HepG2 (cell line): ENCODE data around the gene AJUBA. TPM values are rescaled to one million over a fixed set of nuclear protein-coding genes. Genes with fewer than 3 reads are reported as not detected.

Experiments used
- CSRNP2 ChIP-seq: sonication (generic); formaldehyde crosslinking; conservative IDR thresholded peaks from 2 replicates; pipeline ENCODE4 v1.8.0; 2022; ENCODE audit warnings: low read depth, missing genetic modification reagents
- DRAP1 ChIP-seq: IDR thresholded peaks from 2 replicates; pipeline ENCODE4 v1.6.1; 2016; ENCODE audit warnings: missing genetic modification reagents, missing compliant biosample characterization
- EEA1 ChIP-seq: sonication (generic); formaldehyde crosslinking; IDR thresholded peaks from 2 replicates; pipeline ENCODE4 v1.5.1; 2020; ENCODE audit warnings: mild to moderate bottlenecking, missing genetic modification reagents, borderline replicate concordance
- HNRNPLL ChIP-seq: fragments of 200-400 bp; formaldehyde crosslinking; IDR thresholded peaks from 2 replicates; pipeline ENCODE4 v1.6.1; 2017; ENCODE audit warnings: mild to moderate bottlenecking, low read depth, low read length; ENCODE audit not compliant: poor library complexity, severe bottlenecking
- KDM2A ChIP-seq: sonication (generic); formaldehyde crosslinking; IDR thresholded peaks from 2 replicates; pipeline ENCODE4 v1.4.0; 2020; ENCODE audit warnings: low read depth, missing genetic modification reagents, borderline replicate concordance
- KDM5A ChIP-seq: fragments of 200-600 bp; sonication (generic); IDR thresholded peaks from 2 replicates; pipeline ENCODE4 v1.7.0; 2018; ENCODE audit warnings: antibody characterized with exemption, mild to moderate bottlenecking, low read length, borderline replicate concordance
- NFIB ChIP-seq: sonication (generic); formaldehyde crosslinking; IDR thresholded peaks from 2 replicates; pipeline ENCODE4 v1.9.0; 2021; ENCODE audit warnings: missing genetic modification reagents, mild to moderate bottlenecking, borderline replicate concordance
- NFKBIZ ChIP-seq: IDR thresholded peaks from 2 replicates; pipeline ENCODE4 v1.6.1; 2018; ENCODE audit warnings: missing genetic modification reagents, missing compliant biosample characterization
- ZBTB26 ChIP-seq: IDR thresholded peaks from 2 replicates; pipeline ENCODE4 v1.6.1; 2016; ENCODE audit warnings: missing compliant biosample characterization, missing genetic modification reagents, borderline replicate concordance
- ZHX1 ChIP-seq: sonication (generic); formaldehyde crosslinking; IDR thresholded peaks from 2 replicates; pipeline ENCODE4 v1.8.1; 2022; ENCODE audit warnings: low read depth, mild to moderate bottlenecking, missing genetic modification reagents
- ZNF331 ChIP-seq: sonication (generic); formaldehyde crosslinking; IDR thresholded peaks from 2 replicates; pipeline ENCODE4 v1.4.0; 2020; ENCODE audit warnings: missing genetic modification reagents
- ZNF33B ChIP-seq: sonication (generic); formaldehyde crosslinking; IDR thresholded peaks from 2 replicates; pipeline ENCODE4 v1.5.1; 2020; ENCODE audit warnings: mild to moderate bottlenecking, missing genetic modification reagents
- ZNF556 ChIP-seq: sonication (generic); formaldehyde crosslinking; IDR thresholded peaks from 2 replicates; pipeline ENCODE4 v1.4.0; 2020; ENCODE audit warnings: mild to moderate bottlenecking, missing genetic modification reagents, borderline replicate concordance
- ZNF569 ChIP-seq: sonication (generic); formaldehyde crosslinking; IDR thresholded peaks from 2 replicates; pipeline ENCODE4 v1.5.0; 2020; ENCODE audit warnings: mild to moderate bottlenecking, missing genetic modification reagents, moderate library complexity, borderline replicate concordance
- ZNF782 ChIP-seq: sonication (generic); formaldehyde crosslinking; IDR thresholded peaks from 2 replicates; pipeline ENCODE4 v1.4.0; 2020; ENCODE audit warnings: missing genetic modification reagents, mild to moderate bottlenecking, borderline replicate concordance
- ZSCAN29 ChIP-seq: sonication (generic); formaldehyde crosslinking; conservative IDR thresholded peaks from 2 replicates; pipeline ENCODE4 v1.4.0; 2020; ENCODE audit warnings: mild to moderate bottlenecking, missing genetic modification reagents
- polyA plus RNA-seq, 8 experiments: library from polyadenylated mRNA; depleted of rRNA in 3 of 8; stranded (reverse) in 7 of 8; unstranded in 1 of 8; fragments of >200 nt; fragmentation: Illumina TruSeq in 4 of 8; extraction: Trizol in 4 of 8; gene quantifications; 2 replicates each; pipeline versions ENCODE4 v1.2.1 to v1.2.3, GENCODE V29; 2011 to 2016; ENCODE audit warnings: low read depth in 4 of 8, missing spikeins in 1 of 8, mixed read lengths in 1 of 8; ENCODE audit not compliant: insufficient read depth in 1 of 8
- total RNA-seq, 5 experiments: library from RNA; depleted of rRNA; stranded (reverse); fragments of >200 nt; fragmentation: Illumina TruSeq; extraction: Trizol; gene quantifications; 2 replicates each; pipeline ENCODE4 v1.2.3, GENCODE V29; 2016; ENCODE audit warnings: low read depth in 1 of 5
- TF ChIP-seq, protein P1 (sequence below): sonication (generic); formaldehyde crosslinking; IDR thresholded peaks from 2 replicates; pipeline ENCODE4 v1.5.0; 2020; ENCODE audit warnings: missing genetic modification reagents
- TF ChIP-seq, protein P2 (sequence below): sonication (generic); formaldehyde crosslinking; IDR thresholded peaks from 2 replicates; pipeline ENCODE4 v1.8.0; 2022; ENCODE audit warnings: missing genetic modification reagents, mild to moderate bottlenecking, moderate library complexity, borderline replicate concordance

The AJUBA gene
- total and polyA plus RNA-seq, 2 of the 13 experiments (the other 11 are each of a cell fraction or from before 2014, with no cell fraction given), result 157 to 241 TPM

DNA sequence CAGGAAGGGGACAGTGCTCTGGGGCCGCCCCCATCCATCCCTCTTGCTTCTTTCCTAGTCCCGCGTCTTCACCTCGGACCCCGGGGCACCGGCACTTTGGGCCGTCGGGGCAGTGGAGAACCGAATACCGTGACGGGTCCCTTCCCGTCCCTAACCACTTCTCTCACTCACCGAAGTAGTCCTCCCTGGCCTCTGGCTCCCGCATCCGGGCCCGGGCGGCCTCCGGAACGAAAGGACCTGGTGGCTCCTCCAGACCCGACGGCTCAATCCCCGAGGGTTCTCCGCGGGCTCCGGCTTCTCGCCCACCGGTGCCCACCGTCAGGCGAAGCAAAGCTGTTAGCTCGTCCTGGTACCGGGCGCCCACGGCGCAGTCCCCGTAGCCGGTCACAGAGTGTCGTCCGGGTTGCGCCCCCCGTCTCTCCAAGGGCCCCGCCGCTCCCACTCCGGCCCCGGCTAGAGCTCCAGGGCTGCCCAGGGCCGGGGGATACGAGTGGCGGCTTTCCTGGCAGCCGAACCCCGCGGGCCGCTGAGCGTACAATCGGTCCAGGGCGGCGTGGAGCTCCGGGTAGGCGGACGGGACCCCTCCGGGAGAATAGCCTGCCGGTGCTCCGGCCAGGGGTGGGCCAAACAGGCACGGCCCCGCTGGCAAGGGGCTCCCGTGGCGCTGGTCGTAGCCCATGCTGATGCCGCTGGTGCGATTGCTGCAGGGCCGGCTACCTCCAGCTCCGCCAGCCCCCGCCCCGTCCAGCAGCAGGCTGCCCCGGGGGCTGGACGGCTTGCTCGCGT, 1.1 kb downstream of the AJUBA start (continued):
- no peak; the same call in none of the 2 replicates for TF ChIP-seq ZNF556 (CRISPR knock-in tag)
- TF ChIP-seq ZHX1 (CRISPR knock-in tag), result no peak
- peak; percentile 32; the same call in 1 of the 2 replicates for TF ChIP-seq ZBTB26
- peak; percentile 61 for TF ChIP-seq HNRNPLL
- peak; percentile 4; the same call in 1 of the 2 replicates for TF ChIP-seq ZNF331 (CRISPR knock-in tag)
- TF ChIP-seq ZNF782 (CRISPR knock-in tag), result peak; percentile 78; the same call in 1 of the 2 replicates
- no peak for TF ChIP-seq CSRNP2 (CRISPR knock-in tag)
- no peak for TF ChIP-seq KDM5A
- TF ChIP-seq, protein P1, sequence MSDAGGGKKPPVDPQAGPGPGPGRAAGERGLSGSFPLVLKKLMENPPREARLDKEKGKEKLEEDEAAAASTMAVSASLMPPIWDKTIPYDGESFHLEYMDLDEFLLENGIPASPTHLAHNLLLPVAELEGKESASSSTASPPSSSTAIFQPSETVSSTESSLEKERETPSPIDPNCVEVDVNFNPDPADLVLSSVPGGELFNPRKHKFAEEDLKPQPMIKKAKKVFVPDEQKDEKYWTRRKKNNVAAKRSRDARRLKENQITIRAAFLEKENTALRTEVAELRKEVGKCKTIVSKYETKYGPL, result no peak
- peak; percentile 28 for TF ChIP-seq EEA1 (CRISPR knock-in tag)
- no peak for TF ChIP-seq DRAP1 (CRISPR knock-in tag)
- peak; percentile 88; the same call in 1 of the 2 replicates for TF ChIP-seq ZNF33B (CRISPR knock-in tag)
- no peak for TF ChIP-seq ZNF569 (CRISPR knock-in tag)
- 0 out of 2 replicates have a peak, but pooled peaks have one; percentile 54 for TF ChIP-seq ZSCAN29 (CRISPR knock-in tag)
- TF ChIP-seq NFIB, result no peak
- TF ChIP-seq NFKBIZ (CRISPR knock-in tag), result peak; percentile 17; the same call in 1 of the 2 replicates
- TF ChIP-seq KDM2A (CRISPR knock-in tag), result peak; percentile 81
- TF ChIP-seq, protein P2, sequence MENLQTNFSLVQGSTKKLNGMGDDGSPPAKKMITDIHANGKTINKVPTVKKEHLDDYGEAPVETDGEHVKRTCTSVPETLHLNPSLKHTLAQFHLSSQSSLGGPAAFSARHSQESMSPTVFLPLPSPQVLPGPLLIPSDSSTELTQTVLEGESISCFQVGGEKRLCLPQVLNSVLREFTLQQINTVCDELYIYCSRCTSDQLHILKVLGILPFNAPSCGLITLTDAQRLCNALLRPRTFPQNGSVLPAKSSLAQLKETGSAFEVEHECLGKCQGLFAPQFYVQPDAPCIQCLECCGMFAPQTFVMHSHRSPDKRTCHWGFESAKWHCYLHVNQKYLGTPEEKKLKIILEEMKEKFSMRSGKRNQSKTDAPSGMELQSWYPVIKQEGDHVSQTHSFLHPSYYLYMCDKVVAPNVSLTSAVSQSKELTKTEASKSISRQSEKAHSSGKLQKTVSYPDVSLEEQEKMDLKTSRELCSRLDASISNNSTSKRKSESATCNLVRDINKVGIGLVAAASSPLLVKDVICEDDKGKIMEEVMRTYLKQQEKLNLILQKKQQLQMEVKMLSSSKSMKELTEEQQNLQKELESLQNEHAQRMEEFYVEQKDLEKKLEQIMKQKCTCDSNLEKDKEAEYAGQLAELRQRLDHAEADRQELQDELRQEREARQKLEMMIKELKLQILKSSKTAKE (CRISPR knock-in tag), result no peak
